K562 (cell line): ENCODE data around the gene NKD1. TPM values are rescaled to one million over a fixed set of nuclear protein-coding genes. Genes with fewer than 3 reads are reported as not detected.

ENCODE experiments used
- ATAC-seq: fragments of 200-7000 bp; cut with Tn5 transposase; 3 replicates; pipeline ENCODE4 v1.9.1; 2020; ENCODE audit warnings: moderate library complexity
- BruUV-seq: library from RNA; stranded (reverse); fragments of 400-500 nt; replicated peaks from 2 replicates; lab custom pipeline; 2021; lab: Mats Ljungman, UMichigan
- CTCF ChIA-PET: fragments of 300-600 bp; formaldehyde crosslinking; extraction: SDS; loops from one replicate; lab custom pipeline; 2021; ENCODE audit warnings: low intra/inter-chr PET ratio; lab: Yijun Ruan, JAX
- POLR2A ChIA-PET: fragments of 300-600, 350-650 bp; sonication (Branson Sonifier 250); formaldehyde crosslinking; extraction: SDS; loops from one replicate; lab custom pipeline; 2021; ENCODE audit warnings: antibody characterized with exemption, inconsistent platforms; lab: Yijun Ruan, JAX
- DNase-seq, 4 experiments: peaks; one replicate each; pipeline versions ENCODE4 v3.0.0 to v3.0.0-alpha.2; 2011 to 2018; ENCODE audit warnings: low spot score in 3 of 4, mixed read lengths in 3 of 4; ENCODE audit errors: extremely low read depth in 1 of 4
- FAIRE-seq: peaks from 2 replicates; lab custom pipeline; 2011; peaks lifted over from hg19 to GRCh38; lab: Jason Lieb, UNC
- H2AFZ ChIP-seq: 2 replicates; pipeline ENCODE4 v1.6.0; 2011; ENCODE audit warnings: low read depth, low read length, control low read depth, inconsistent platforms
- H3K27ac ChIP-seq: fragments of 200-600 bp; 3 replicates; pipeline ENCODE4 v1.8.0; 2011; ENCODE audit warnings: low read depth, mild to moderate bottlenecking, control low read depth, inconsistent platforms, low read length, moderate library complexity, mixed read lengths; ENCODE audit errors: extremely low read depth
- H3K27me3 ChIP-seq, 2 experiments: fragments of 300-600 bp in 1 of 2; 2 replicates in 1 of 2; 3 replicates in 1 of 2; pipeline versions ENCODE4 v1.6.0 to v1.8.0; 2011; ENCODE audit warnings: inconsistent platforms in 2 of 2, low read length in 2 of 2, mild to moderate bottlenecking in 1 of 2, mixed read lengths in 1 of 2, moderate library complexity in 1 of 2; ENCODE audit not compliant: control insufficient read depth in 2 of 2, insufficient read depth in 2 of 2
- H3K36me3 ChIP-seq: fragments of 300-600 bp; 3 replicates; pipeline ENCODE4 v1.8.0; 2011; ENCODE audit warnings: mild to moderate bottlenecking, low read length, inconsistent platforms; ENCODE audit not compliant: control insufficient read depth, insufficient read depth
- H3K4me1 ChIP-seq, 2 experiments: fragments of 200-600 bp in 1 of 2; replicated peaks in 1 of 2; 2 replicates in 1 of 2; 3 replicates in 1 of 2; pipeline versions ENCODE4 v1.5.1 to v1.8.0; 2011; ENCODE audit warnings: inconsistent platforms in 2 of 2, low read length in 2 of 2, mild to moderate bottlenecking in 1 of 2, mixed read lengths in 1 of 2, moderate library complexity in 1 of 2; ENCODE audit not compliant: control insufficient read depth in 2 of 2, insufficient read depth in 2 of 2
- H3K4me2 ChIP-seq: 2 replicates; pipeline ENCODE4 v1.6.1; 2011; ENCODE audit warnings: low read length, control low read depth, inconsistent platforms, mixed read lengths; ENCODE audit not compliant: insufficient read depth
- H3K4me3 ChIP-seq: fragments of 200-600 bp; sonication (generic), shearing (Covaris generic); 2 replicates; pipeline ENCODE4 v1.5.1; 2016; ENCODE audit warnings: control low read depth, inconsistent platforms
- H3K79me2 ChIP-seq: fragments of 200-600 bp; 3 replicates; pipeline ENCODE4 v1.8.0; 2011; ENCODE audit warnings: low read length, inconsistent platforms; ENCODE audit not compliant: control insufficient read depth, insufficient read depth
- H3K9ac ChIP-seq, 2 experiments: 2 replicates each; pipeline versions ENCODE4 v1.6.0 to v1.6.1; 2011; ENCODE audit warnings: low read depth in 2 of 2, low read length in 2 of 2, control low read depth in 1 of 2, inconsistent platforms in 1 of 2, mild to moderate bottlenecking in 1 of 2, mixed read lengths in 1 of 2; ENCODE audit not compliant: insufficient read depth in 1 of 2
- H3K9me1 ChIP-seq: one replicate; pipeline ENCODE4 v1.6.0; 2011; ENCODE audit warnings: inconsistent platforms, mild to moderate bottlenecking, low read length, moderate library complexity; ENCODE audit not compliant: control insufficient read depth, insufficient read depth
- H3K9me3 ChIP-seq: replicated peaks from 2 replicates; pipeline ENCODE4 v1.5.1; 2011; ENCODE audit warnings: low read depth, low read length, inconsistent platforms; ENCODE audit not compliant: control insufficient read depth, insufficient read depth
- H4K20me1 ChIP-seq: replicated peaks from 2 replicates; pipeline ENCODE4 v1.6.1; 2011; ENCODE audit warnings: low read length, inconsistent platforms, mixed read lengths; ENCODE audit not compliant: control insufficient read depth, insufficient read depth
- CBX5 ChIP-seq: IDR thresholded peaks from 2 replicates; pipeline ENCODE4 v1.6.1; 2014; ENCODE audit warnings: low read depth, borderline replicate concordance
- CCNT2 ChIP-seq: IDR thresholded peaks from 2 replicates; pipeline ENCODE4 v1.6.1; 2011; ENCODE audit warnings: borderline replicate concordance, low read depth, mild to moderate bottlenecking, moderate library complexity, mixed read lengths, low read length; ENCODE audit not compliant: insufficient read length; ENCODE audit errors: extremely low read depth
- KAT2B ChIP-seq: IDR thresholded peaks from one replicate; pipeline ENCODE4 v1.6.1; 2012; ENCODE audit warnings: low read depth, mild to moderate bottlenecking, control low read depth, inconsistent platforms, low read length, moderate library complexity
- PHB ChIP-seq: fragments of 250-450 bp; sonication (Bioruptor Pico); IDR thresholded peaks from 2 replicates; pipeline ENCODE4 v1.5.0; 2021
- WGBS: fragments of 100-300 bp; shearing (Covaris generic); methylation state at CpG from one replicate; pipeline ENCODE4 v1.1.6; 2016; ENCODE audit warnings: low coverage, mixed read lengths; ENCODE audit not compliant: insufficient coverage; ENCODE audit errors: missing lambda C conversion rate; 5-methylcytosine and 5-hydroxymethylcytosine counted together
- in situ Hi-C: fragments of 300-500 bp; cut with MboI; formaldehyde crosslinking; loops from 4 replicates; pipeline ENCODE4 v1.15.0; 2018; ENCODE audit warnings: inconsistent platforms, mixed read lengths
- intact Hi-C: fragments of 100-400 bp; cut with micrococcal nuclease; formaldehyde crosslinking; loops from 2 replicates; pipeline ENCODE4 v1.14.2; 2022
- polyA plus RNA-seq, 8 experiments: library from polyadenylated mRNA; depleted of rRNA in 4 of 8; stranded (reverse) in 5 of 8; unstranded in 3 of 8; fragments of >200 nt; fragmentation: Nextera tagmentation in 2 of 8; fragmentation: Illumina TruSeq in 1 of 8; extraction: Ambion mirVana in 2 of 8; extraction: Trizol in 1 of 8; gene quantifications; 2 replicates each; pipeline versions ENCODE4 v1.2.1 to v1.2.3, GENCODE V29; 2011 to 2014; ENCODE audit warnings: inconsistent platforms in 1 of 8, missing spikeins in 1 of 8
- total RNA-seq, 7 experiments: library from RNA; depleted of rRNA in 6 of 7; stranded (reverse); fragments of >200 nt in 6 of 7; fragmentation: Illumina TruSeq in 2 of 7; extraction: Trizol in 2 of 7; gene quantifications; 2 replicates each; pipeline versions ENCODE4 v1.2.1 to v1.2.3, GENCODE V29; 2011 to 2021; ENCODE audit warnings: low replicate concordance in 1 of 7
- TF ChIP-seq, protein P1 (sequence below), 2 experiments: fragments of 450-650 bp; IDR thresholded peaks; 2 replicates each; pipeline ENCODE4 v1.6.1; 2016; ENCODE audit warnings: mild to moderate bottlenecking in 2 of 2, borderline replicate concordance in 1 of 2, low read depth in 1 of 2, moderate library complexity in 1 of 2

Gene NKD1
- total and polyA plus RNA-seq, 9 of the 15 experiments (the other 6 are each of a cell fraction or from before 2014, with no cell fraction given) = under 0.01 to 0.24 (median 0.04) TPM; not detected in 2

DNA sequence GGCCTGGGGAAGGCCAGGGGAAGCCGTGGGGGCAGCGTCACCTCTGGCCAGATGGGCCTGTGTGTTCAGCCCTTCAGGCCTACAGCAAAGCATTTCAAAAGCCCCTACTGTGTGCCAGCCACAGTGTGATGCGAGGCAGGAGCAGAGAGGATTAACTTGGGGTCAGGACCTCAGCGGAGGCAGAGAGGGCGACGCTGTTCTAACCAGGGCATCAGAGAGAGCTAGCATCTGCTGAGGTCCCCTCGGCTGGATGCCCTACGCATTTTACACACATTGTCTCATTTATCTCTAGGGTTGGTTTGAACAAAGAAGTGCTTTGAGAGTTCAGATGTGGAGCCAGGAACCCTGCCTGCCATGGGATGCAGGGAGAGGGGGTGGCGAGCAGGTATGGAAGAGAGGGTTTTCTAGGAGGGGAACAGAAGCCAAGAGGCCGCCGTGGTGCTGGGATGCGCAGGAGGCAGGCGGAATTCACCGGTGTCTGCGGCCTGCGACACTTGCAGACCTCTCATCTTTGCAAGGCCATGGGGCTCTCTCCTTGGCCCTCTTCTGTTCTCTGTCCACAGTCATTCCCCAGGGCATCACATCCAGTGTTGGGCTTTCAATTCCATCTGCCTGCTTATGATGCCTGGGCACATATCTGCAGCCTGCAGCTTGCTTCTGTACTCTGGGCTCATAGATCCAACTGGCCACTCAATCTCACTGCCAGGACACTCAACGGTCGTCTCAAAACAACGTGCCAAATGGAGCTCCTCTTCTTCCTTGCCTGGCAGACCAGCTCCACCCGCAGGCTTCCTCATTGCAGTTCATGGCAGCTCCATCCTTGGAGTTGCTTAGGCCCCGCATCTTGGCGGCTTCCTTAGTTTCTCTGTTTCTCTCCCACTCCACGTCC lies 8.1 kb upstream of the NKD1 start:
- Histone ChIP-seq H3K36me3 (no peaks in the 10 kb centered on the region), H3K4me3 (no peak overlapping the region), H3K9me1 (no peaks in the 10 kb centered on the region), H3K9ac (no peak overlapping the region), H3K4me1 (no peaks in the 10 kb centered on the region), H3K79me2 (no peaks in the 10 kb centered on the region), H3K9me3 (no peaks in the 10 kb centered on the region), H3K27me3 (peaks cover 6 to 16% of the 10 kb centered on the region in 2 experiments; a peak in 2 of 5 replicates), H4K20me1 (no peaks in the 10 kb centered on the region), H3K4me2 (no peak overlapping the region), H3K27ac (no peak overlapping the region), H2AFZ (no peak overlapping the region)
- in situ Hi-C loops (no loop called here), intact Hi-C loops (no loop called here)
- WGBS = 1% methylated on average over 23 of the region's 23 CpGs
- BruUV-seq = no TSS peak
- no peak for TF ChIP-seq PHB (CRISPR knock-in tag)
- no peak for TF ChIP-seq CCNT2
- TF ChIP-seq KAT2B = no peak
- TF ChIP-seq, protein P1, sequence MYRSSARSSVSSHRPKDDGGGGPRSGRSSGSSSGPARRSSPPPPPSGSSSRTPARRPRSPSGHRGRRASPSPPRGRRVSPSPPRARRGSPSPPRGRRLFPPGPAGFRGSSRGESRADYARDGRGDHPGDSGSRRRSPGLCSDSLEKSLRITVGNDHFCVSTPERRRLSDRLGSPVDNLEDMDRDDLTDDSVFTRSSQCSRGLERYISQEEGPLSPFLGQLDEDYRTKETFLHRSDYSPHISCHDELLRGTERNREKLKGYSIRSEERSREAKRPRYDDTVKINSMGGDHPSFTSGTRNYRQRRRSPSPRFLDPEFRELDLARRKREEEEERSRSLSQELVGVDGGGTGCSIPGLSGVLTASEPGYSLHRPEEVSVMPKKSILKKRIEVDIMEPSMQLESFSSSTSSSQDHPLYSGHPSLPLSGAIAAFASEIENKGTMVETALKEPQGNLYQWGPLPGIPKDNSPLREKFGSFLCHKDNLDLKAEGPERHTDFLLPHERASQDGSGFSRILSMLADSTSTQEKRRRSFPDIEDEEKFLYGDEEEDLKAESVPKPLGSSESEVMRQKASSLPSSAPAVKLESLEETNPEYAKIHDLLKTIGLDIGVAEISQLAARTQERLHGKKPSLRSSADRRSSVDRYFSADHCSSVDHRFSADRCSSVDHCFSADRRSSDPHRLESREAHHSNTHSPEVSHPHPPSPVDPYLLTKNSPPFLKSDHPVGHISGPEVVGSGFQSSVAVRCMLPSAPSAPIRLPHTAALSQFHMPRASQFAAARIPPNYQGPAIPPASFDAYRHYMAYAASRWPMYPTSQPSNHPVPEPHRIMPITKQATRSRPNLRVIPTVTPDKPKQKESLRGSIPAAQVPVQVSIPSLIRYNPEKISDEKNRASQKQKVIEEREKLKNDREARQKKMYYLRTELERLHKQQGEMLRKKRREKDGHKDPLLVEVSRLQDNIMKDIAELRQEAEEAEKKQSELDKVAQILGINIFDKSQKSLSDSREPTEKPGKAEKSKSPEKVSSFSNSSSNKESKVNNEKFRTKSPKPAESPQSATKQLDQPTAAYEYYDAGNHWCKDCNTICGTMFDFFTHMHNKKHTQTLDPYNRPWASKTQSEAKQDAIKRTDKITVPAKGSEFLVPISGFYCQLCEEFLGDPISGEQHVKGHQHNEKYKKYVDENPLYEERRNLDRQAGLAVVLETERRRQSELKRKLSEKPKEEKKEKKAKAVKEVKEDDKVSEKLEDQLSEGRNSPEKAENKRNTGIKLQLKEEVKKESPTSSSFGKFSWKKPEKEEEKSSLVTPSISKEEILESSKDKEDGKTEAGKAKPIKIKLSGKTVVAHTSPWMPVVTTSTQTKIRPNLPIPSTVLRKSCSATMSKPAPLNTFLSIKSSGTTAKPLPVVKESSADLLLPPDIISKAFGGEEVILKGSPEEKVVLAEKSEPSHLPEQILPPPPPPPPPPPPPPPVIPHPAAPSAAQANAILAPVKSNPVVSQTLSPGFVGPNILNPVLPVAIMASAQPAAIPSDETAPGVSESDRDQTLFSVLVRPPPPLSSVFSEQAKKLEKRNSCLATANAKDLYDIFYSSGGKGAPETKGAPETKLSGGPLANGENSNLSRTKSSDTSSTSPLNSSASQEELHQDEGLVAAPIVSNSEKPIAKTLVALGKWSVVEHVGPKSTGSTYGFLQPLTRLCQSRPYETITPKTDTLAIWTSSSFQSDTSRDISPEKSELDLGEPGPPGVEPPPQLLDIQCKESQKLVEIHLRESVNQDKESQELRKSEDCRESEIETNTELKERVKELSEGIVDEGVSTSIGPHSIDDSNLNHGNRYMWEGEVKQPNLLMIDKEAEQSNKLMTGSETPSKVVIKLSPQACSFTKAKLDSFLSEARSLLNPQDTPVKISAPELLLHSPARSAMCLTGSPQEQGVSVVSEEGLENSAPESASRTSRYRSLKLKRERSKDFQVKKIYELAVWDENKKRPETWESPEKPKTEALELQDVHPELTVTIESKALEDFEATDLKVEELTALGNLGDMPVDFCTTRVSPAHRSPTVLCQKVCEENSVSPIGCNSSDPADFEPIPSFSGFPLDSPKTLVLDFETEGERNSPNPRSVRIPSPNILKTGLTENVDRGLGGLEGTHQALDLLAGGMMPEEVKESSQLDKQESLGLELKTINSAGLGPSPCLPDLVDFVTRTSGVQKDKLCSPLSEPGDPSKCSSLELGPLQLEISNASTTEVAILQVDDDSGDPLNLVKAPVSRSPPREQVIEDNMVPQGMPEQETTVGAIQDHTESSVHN (IDR thresholded peaks at IDR 0.05; ENCODE audit: borderline replicate concordance in 1 of 2, low read depth in 1 of 2) = no peak
- TF ChIP-seq CBX5 = no peak
- ChIA-PET POLR2A (interaction anchor here (0.5 to 0.6 kb wide), 2 partner anchors 474 to 553 kb away, joined by 3 read pairs; partner anchors contain the start of gene HEATR3), CTCF (no interaction called here)
- DNase-seq = no peak
- no peak for ATAC-seq
- FAIRE-seq = no peak
